Measurements from ENCODE around the gene PLP1. TPM values are rescaled to one million over a fixed set of nuclear protein-coding genes. Genes with fewer than 3 reads are reported as not detected.

The PLP1 gene
- total RNA-seq, 2 experiments from 2014 or later: not detected

DNA sequence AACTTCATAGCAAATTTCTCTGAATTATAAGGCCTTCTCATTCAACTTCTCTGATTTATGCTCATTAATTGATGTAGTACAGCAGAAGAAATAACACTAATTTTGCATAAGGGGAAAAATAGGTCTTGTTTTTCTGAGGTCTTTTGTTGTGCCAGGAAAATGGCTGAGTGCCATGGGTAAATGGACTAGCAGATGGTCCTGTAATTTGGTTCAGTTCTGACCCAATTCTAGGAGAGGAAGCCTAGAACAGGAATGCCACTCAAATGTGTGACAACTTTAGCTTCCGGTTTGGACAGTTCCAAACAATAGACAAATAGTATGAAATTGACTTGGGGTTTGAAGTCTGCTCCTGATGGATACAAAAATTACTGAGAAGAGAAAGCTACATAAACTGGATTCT lies 49.2 kb downstream of the PLP1 start:
- ATAC-seq (ENCODE audit: low read depth) (no peak), DNase-seq (no peak)
- POLR2A ChIA-PET: no interaction called here
- H3K27ac Mint-ChIP-seq: no peak overlapping the region
- no peak overlapping the region for H3K4me3 Mint-ChIP-seq
- no peaks in the 10 kb centered on the region for H3K27me3 Mint-ChIP-seq
- H3K9me3 Mint-ChIP-seq: no peaks in the 10 kb centered on the region
- no peaks in the 10 kb centered on the region for H3K36me3 Mint-ChIP-seq
- H3K4me1 Mint-ChIP-seq: peaks cover 4% of the 10 kb centered on the region

GRCh38 chrX:103828529-103828928 lies 51.9 kb downstream of the PLP1 start:
- Mint-ChIP-seq H3K4me1 (peaks cover 6% of the 10 kb centered on the region), H3K27ac (no peak overlapping the region), H3K4me3 (no peak overlapping the region), H3K36me3 (no peaks in the 10 kb centered on the region), H3K9me3 (no peaks in the 10 kb centered on the region), H3K27me3 (no peaks in the 10 kb centered on the region)
- ATAC-seq (ENCODE audit: low read depth) (no peak), DNase-seq (no peak)
- POLR2A ChIA-PET: no interaction called here

DNA sequence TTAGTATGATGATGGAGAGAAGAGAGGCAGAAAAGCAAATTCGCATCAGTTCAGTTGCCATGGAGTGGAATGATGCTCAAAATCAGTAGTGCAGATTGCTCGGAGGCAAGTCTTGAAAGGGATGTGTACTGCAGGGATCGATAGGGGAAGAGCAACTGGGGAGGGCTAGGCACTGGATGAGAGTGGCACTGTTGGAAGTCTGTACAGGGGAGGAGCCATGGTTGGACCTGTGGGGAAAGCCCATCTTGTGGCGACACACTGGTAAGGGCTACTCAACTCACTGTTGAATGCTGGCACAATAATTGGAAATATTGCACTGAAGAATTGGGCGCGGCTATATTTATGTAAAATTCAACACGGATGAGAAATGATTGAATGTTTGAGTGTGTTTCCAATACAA lies 54.2 kb downstream of the PLP1 start:
- H3K4me3 Mint-ChIP-seq: no peak overlapping the region
- ATAC-seq (ENCODE audit: low read depth) (no peak), DNase-seq (no peak)
- no peaks in the 10 kb centered on the region for H3K36me3 Mint-ChIP-seq
- no peak overlapping the region for H3K27ac Mint-ChIP-seq
- POLR2A ChIA-PET: no interaction called here
- H3K4me1 Mint-ChIP-seq: peaks cover 3% of the 10 kb centered on the region
- H3K27me3 Mint-ChIP-seq: peaks cover 4% of the 10 kb centered on the region
- no peaks in the 10 kb centered on the region for H3K9me3 Mint-ChIP-seq

GRCh38 chrX:103831342-103831802 lies 54.7 kb downstream of the PLP1 start:
- Mint-ChIP-seq H3K36me3 (no peaks in the 10 kb centered on the region), H3K9me3 (no peaks in the 10 kb centered on the region), H3K27me3 (peaks cover 4% of the 10 kb centered on the region), H3K27ac (no peak overlapping the region), H3K4me3 (peak overlapping the region; percentile 80), H3K4me1 (peaks cover 3% of the 10 kb centered on the region)
- ATAC-seq (ENCODE audit: low read depth): no peak
- DNase-seq: peak; percentile 62
- POLR2A ChIA-PET: interaction anchor here (1.0 to 1.3 kb wide), 2 partner anchors 87 to 325 kb away, joined by 3 to 4 read pairs; partner anchors contain the start of gene SLC25A53

- ATAC-seq (ENCODE audit: low read depth): peak; percentile 94
- Mint-ChIP-seq H3K4me1 (peaks cover 3% of the 10 kb centered on the region), H3K27me3 (peaks cover 4% of the 10 kb centered on the region), H3K4me3 (peak within 1 kb of the TSS; percentile 80), H3K36me3 (no peaks in the 10 kb centered on the region), H3K27ac (peak within 1 kb of the TSS; percentile 61), H3K9me3 (no peaks in the 10 kb centered on the region)
- peak; percentile 45 for DNase-seq
- POLR2A ChIA-PET: interaction anchor here (0.8 to 1.3 kb wide), 3 partner anchors 8 to 325 kb away, joined by 3 to 4 read pairs (median 3); partner anchors contain the start of gene SLC25A53
Measured at GRCh38 chrX:103831803-103832544, 55.3 kb downstream of the PLP1 start, which contains the start of gene RAB9B. Gene RAB9B (minus strand): TSS chrX:103832257. CDS start chrX:103825784, 6,473 bp downstream.

DNA sequence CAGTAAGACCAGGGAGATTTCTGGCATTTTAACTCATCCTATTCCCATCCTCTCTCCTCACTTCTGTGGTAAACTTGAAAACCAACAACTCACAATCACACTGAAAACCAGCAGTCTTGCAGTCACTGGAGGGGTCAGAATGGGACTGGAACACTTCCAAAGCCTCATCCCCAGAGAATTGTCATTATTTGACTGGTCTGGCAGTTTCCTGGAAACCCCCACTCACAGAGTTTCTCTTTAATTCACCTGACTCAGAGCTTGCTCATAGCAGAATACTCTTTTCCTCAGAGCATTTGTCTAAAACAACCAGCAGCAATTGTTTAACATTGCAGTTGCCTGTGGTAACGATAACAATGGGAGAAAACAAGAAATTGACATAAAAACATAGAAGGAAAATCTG lies 62.8 kb downstream of the PLP1 start:
- H3K36me3 Mint-ChIP-seq: no peaks in the 10 kb centered on the region
- H3K27me3 Mint-ChIP-seq: peaks cover 3% of the 10 kb centered on the region
- POLR2A ChIA-PET: no interaction called here
- no peak for ATAC-seq (ENCODE audit: low read depth)
- DNase-seq: no peak
- no peaks in the 10 kb centered on the region for H3K4me1 Mint-ChIP-seq
- H3K4me3 Mint-ChIP-seq: no peak overlapping the region
- no peak overlapping the region for H3K27ac Mint-ChIP-seq
- H3K9me3 Mint-ChIP-seq: no peaks in the 10 kb centered on the region

Other genes with a start within 250 kb of the PLP1 start
- 1 to 10 TPM; 6.0 to 6.7 TPM for gene TCEAL4, start 191.3 kb upstream of the PLP1 start, total RNA-seq
- 1 to 10 TPM; 6.1 to 6.7 TPM for gene TCEAL3, start 168.9 kb upstream of the PLP1 start, total RNA-seq
- 10 to 100 TPM; 10.1 TPM for gene TCEAL1, start 147.9 kb upstream of the PLP1 start, total RNA-seq
- 100 to 1,000 TPM; 125 to 128 TPM for gene MORF4L2, start 90.1 kb upstream of the PLP1 start, total RNA-seq
- gene TMEM31, start 65.9 kb upstream of the PLP1 start, total RNA-seq: not detected
- gene RAB9B, start 55.4 kb downstream of the PLP1 start, total RNA-seq: under 1 TPM; 0.33 to 0.37 TPM
- 10 to 100 TPM; 10.1 to 10.4 TPM for gene TMSB15B, start 185.8 kb downstream of the PLP1 start, total RNA-seq
- gene H2BW1, start 236.9 kb downstream of the PLP1 start, total RNA-seq: not detected

Data from activated naive CD8-positive, alpha-beta T cell treated with anti-CD3 and anti-CD28 coated beads, Interleukin-2, amount 10 ng/mL, durations not matched to agents 7 days and 5 days (primary cell).